Measurements from ENCODE around the gene MEA1. TPM values are rescaled to one million over a fixed set of nuclear protein-coding genes. Genes with fewer than 3 reads are reported as not detected.
A peak's percentile ranks its signal among the peaks of the same experiment; 100 is the strongest.

The MEA1 gene
- total RNA-seq, 2 donors from 2014 or later: 93.3 to 104 TPM

- peak; percentile 81 for DNase-seq
Observed at GRCh38 chr6:43020847-43021246, 7.1 kb upstream of the MEA1 start.

GRCh38 chr6:43020052-43020705 lies 6.4 kb upstream of the MEA1 start:
- Histone ChIP-seq H3K9me3 (ENCODE audit: control insufficient read depth, low read length) (no peaks in the 10 kb centered on the region), H3K36me3 (ENCODE audit: control insufficient read depth, insufficient read depth, low read length) (peaks cover 59% of the 10 kb centered on the region), H3K27me3 (ENCODE audit: control insufficient read depth, insufficient read depth, low read length, poor library complexity, severe bottlenecking) (no peaks in the 10 kb centered on the region), H3K9ac (ENCODE audit: extremely low read depth, low read length, poor library complexity, severe bottlenecking) (no peak overlapping the region), H3K27ac (ENCODE audit: low read depth, low read length) (no peak overlapping the region), H3K4me3 (ENCODE audit: low read length) (no peak overlapping the region), H3K4me1 (ENCODE audit: control insufficient read depth, insufficient read depth, low read length) (peaks cover 8% of the 10 kb centered on the region)
- Mint-ChIP-seq H3K36me3 (ENCODE audit: low read depth) (peaks cover 39% of the 10 kb centered on the region), H3K9me3 (no peaks in the 10 kb centered on the region), H3K4me3 (peak overlapping the region; percentile 98), H3K27ac (peak overlapping the region; percentile 95), H3K4me1 (peaks cover 18% of the 10 kb centered on the region), H3K27me3 (ENCODE audit: insufficient read depth) (no peaks in the 10 kb centered on the region)
- TF ChIP-seq, protein P1, sequence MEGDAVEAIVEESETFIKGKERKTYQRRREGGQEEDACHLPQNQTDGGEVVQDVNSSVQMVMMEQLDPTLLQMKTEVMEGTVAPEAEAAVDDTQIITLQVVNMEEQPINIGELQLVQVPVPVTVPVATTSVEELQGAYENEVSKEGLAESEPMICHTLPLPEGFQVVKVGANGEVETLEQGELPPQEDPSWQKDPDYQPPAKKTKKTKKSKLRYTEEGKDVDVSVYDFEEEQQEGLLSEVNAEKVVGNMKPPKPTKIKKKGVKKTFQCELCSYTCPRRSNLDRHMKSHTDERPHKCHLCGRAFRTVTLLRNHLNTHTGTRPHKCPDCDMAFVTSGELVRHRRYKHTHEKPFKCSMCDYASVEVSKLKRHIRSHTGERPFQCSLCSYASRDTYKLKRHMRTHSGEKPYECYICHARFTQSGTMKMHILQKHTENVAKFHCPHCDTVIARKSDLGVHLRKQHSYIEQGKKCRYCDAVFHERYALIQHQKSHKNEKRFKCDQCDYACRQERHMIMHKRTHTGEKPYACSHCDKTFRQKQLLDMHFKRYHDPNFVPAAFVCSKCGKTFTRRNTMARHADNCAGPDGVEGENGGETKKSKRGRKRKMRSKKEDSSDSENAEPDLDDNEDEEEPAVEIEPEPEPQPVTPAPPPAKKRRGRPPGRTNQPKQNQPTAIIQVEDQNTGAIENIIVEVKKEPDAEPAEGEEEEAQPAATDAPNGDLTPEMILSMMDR (conservative IDR thresholded peaks at IDR 0.05): no peak
- no peak for DNase-seq
- WGBS, 2 experiments (ENCODE audit: insufficient coverage in 1 of 2, insufficient read length in 1 of 2): 85 to 97% methylated on average over 2 to 3 of the region's 3 CpGs

More at GRCh38 chr6:43020847-43021246, 7.1 kb upstream of the MEA1 start:
- Mint-ChIP-seq H3K27me3 (ENCODE audit: insufficient read depth) (no peaks in the 10 kb centered on the region), H3K4me3 (peak overlapping the region; percentile 98), H3K9me3 (no peaks in the 10 kb centered on the region), H3K27ac (peak overlapping the region; percentile 95), H3K36me3 (ENCODE audit: low read depth) (peaks cover 42% of the 10 kb centered on the region), H3K4me1 (peaks cover 16% of the 10 kb centered on the region)
- peak overlapping the region; percentile 92 for H3K9ac ChIP-seq (ENCODE audit: extremely low read depth, low read length, poor library complexity, severe bottlenecking)
- H3K9me3 ChIP-seq (ENCODE audit: control insufficient read depth, low read length): no peaks in the 10 kb centered on the region
- H3K36me3 ChIP-seq (ENCODE audit: control insufficient read depth, insufficient read depth, low read length): peaks cover 64% of the 10 kb centered on the region
- no peaks in the 10 kb centered on the region for H3K27me3 ChIP-seq (ENCODE audit: control insufficient read depth, insufficient read depth, low read length, poor library complexity, severe bottlenecking)
- 65% methylated on average over 5 of the region's 5 CpGs; no CpG with 5 or more reads in 1 of the 2 experiments for WGBS, 2 experiments (ENCODE audit: insufficient coverage in 1 of 2, insufficient read length in 1 of 2)
- peaks cover 8% of the 10 kb centered on the region for H3K4me1 ChIP-seq (ENCODE audit: control insufficient read depth, insufficient read depth, low read length)
- peak overlapping the region; percentile 63 for H3K27ac ChIP-seq (ENCODE audit: low read depth, low read length)
- H3K4me3 ChIP-seq (ENCODE audit: low read length): peak overlapping the region; percentile 98
- TF ChIP-seq, protein P1 (conservative IDR thresholded peaks at IDR 0.05): no peak

DNA sequence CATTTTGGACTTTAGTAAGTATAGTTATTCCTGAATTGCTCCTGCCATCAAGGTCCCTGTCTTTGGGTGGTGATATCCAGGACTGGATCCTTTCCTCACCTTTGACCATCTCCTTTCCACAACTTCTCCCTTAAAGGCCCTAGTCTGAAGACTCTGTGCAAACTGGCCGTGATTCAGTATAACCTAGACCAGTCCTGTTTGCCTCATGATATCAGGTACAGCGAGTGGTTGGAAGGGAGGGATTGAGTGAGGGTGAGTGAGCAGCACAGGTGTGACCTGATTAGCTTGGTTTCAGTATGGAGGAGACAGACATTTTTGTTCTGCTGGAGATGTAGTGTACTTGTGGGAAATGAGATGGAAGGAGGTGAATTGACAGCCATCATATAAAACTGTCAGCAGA lies 5.4 kb upstream of the MEA1 start:
- Mint-ChIP-seq H3K4me3 (no peak overlapping the region), H3K4me1 (peaks cover 25% of the 10 kb centered on the region), H3K36me3 (ENCODE audit: low read depth) (peaks cover 28% of the 10 kb centered on the region), H3K9me3 (no peaks in the 10 kb centered on the region), H3K27me3 (ENCODE audit: insufficient read depth) (peaks cover 1% of the 10 kb centered on the region), H3K27ac (no peak overlapping the region)
- Histone ChIP-seq H3K27ac (ENCODE audit: low read depth, low read length) (no peak overlapping the region), H3K4me3 (ENCODE audit: low read length) (no peak overlapping the region), H3K27me3 (ENCODE audit: control insufficient read depth, insufficient read depth, low read length, poor library complexity, severe bottlenecking) (no peaks in the 10 kb centered on the region), H3K36me3 (ENCODE audit: control insufficient read depth, insufficient read depth, low read length) (peaks cover 49% of the 10 kb centered on the region), H3K4me1 (ENCODE audit: control insufficient read depth, insufficient read depth, low read length) (peaks cover 8% of the 10 kb centered on the region), H3K9me3 (ENCODE audit: control insufficient read depth, low read length) (no peaks in the 10 kb centered on the region), H3K9ac (ENCODE audit: extremely low read depth, low read length, poor library complexity, severe bottlenecking) (no peak overlapping the region)
- no peak for DNase-seq
- TF ChIP-seq, protein P1 (conservative IDR thresholded peaks at IDR 0.05): no peak
- WGBS, 2 experiments (ENCODE audit: insufficient coverage in 1 of 2, insufficient read length in 1 of 2): 90 to 94% methylated on average over 2 of the region's 2 CpGs
